ENCODE results near the gene NHSL2. TPM values are rescaled to one million over a fixed set of nuclear protein-coding genes. Genes with fewer than 3 reads are reported as not detected.

NHSL2 gene
- total RNA-seq, 4 donors from 2014 or later = 5.5 to 11.7 (median 7.2) TPM

DNA sequence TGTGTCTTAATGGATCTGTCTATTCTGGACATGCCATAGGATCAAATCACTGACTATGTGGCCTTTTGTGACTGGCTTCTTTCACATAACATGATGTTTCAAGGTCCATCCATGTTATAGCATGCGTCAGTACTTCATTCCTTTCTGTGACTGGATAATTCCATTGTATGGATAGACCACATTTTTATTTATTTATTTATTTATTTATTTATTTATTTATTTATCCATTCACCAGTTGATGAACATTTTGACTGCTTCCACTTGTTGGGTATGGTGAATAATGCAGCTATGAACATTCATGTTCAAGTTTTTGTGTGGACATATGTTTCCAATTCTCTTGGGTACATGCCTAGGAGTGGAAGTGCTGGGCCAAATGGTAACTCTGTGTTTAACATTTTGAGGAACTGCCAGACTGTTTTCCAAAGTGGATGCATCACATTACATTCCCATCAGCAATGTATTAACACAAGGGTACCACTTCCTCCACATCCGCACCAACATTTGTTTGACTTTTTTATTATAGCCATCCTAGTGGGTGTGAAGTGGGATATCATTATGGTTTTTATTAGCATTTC lies 207.1 kb downstream of the NHSL2 start:
- H3K27ac ChIP-seq = no peak overlapping the region
- 100% methylated on average over 2 of the region's 2 CpGs for WGBS, 2 donors
- TF ChIP-seq, protein P1, sequence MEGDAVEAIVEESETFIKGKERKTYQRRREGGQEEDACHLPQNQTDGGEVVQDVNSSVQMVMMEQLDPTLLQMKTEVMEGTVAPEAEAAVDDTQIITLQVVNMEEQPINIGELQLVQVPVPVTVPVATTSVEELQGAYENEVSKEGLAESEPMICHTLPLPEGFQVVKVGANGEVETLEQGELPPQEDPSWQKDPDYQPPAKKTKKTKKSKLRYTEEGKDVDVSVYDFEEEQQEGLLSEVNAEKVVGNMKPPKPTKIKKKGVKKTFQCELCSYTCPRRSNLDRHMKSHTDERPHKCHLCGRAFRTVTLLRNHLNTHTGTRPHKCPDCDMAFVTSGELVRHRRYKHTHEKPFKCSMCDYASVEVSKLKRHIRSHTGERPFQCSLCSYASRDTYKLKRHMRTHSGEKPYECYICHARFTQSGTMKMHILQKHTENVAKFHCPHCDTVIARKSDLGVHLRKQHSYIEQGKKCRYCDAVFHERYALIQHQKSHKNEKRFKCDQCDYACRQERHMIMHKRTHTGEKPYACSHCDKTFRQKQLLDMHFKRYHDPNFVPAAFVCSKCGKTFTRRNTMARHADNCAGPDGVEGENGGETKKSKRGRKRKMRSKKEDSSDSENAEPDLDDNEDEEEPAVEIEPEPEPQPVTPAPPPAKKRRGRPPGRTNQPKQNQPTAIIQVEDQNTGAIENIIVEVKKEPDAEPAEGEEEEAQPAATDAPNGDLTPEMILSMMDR (IDR thresholded peaks at IDR 0.05) = no peak
- TF ChIP-seq POLR2A (IDR thresholded peaks at IDR 0.05) = no peak
- no peaks in the 10 kb centered on the region for H3K36me3 ChIP-seq
- peaks cover 9 to 20% of the 10 kb centered on the region in 2 donors for H3K4me1 ChIP-seq
- no peaks in the 10 kb centered on the region for H3K27me3 ChIP-seq
- intact Hi-C loops (cut with DNase I) = no loop called here
- no peak for DNase-seq
- H3K9me3 ChIP-seq = no peaks in the 10 kb centered on the region
- H3K4me3 ChIP-seq (replicated peaks in 1 of 3) = no peak overlapping the region

DNA sequence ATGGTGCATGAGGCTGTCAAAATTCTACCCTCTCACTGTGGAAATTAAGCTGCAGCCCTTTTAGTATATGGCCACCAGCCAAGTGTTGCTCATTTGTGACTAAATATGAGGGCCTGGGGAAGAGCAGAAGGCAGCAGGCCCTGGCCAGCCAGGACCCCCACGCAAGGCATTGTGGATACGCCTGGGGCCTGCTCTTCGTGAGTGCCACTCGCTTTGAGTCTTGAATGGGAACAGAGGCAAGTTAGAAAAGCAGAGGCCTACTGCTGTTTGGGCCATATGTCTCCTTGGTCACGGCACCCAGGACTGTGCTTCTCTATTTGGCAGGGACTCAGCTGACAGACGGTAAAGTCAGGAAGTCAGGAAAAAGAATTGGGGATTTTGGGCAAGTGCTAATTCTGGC lies 210.2 kb downstream of the NHSL2 start:
- no peaks in the 10 kb centered on the region for H3K9me3 ChIP-seq
- no peaks in the 10 kb centered on the region for H3K27me3 ChIP-seq
- peak overlapping the region; percentile 30 to 70 (median 65) for H3K27ac ChIP-seq
- H3K36me3 ChIP-seq = no peaks in the 10 kb centered on the region
- H3K4me3 ChIP-seq (replicated peaks in 1 of 3) = no peak overlapping the region
- TF ChIP-seq, protein P1 (IDR thresholded peaks at IDR 0.05) = no peak
- no peak for TF ChIP-seq POLR2A (IDR thresholded peaks at IDR 0.05)
- intact Hi-C loops (cut with DNase I) = no loop called here
- no peak for DNase-seq
- H3K4me1 ChIP-seq = peaks cover 14 to 46% of the 10 kb centered on the region in 2 donors
- WGBS, 2 donors = 65 to 71% methylated on average over 4 to 6 of the region's 6 CpGs

DNA sequence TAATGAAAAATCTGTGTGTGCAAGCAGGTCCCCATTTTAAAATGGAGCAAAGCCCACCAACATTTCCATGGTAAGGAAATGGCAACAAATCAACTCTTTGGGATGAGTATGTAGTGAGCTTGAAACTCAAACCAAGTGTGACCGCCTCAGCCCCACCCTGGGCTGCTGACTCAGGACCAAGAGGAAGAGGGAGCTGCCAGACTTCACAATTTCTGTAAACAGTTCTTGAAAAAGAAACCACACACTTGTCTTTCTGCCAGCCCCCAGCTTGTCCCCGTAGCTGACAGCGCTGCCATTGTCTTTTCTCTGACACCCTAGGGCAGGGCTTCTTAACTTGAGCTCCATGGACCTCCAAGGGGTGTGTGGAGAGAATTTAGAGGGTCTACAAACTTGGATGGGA lies 210.7 kb downstream of the NHSL2 start:
- H3K4me3 ChIP-seq (replicated peaks in 1 of 3) = no peak overlapping the region
- no peak for TF ChIP-seq POLR2A (IDR thresholded peaks at IDR 0.05)
- TF ChIP-seq, protein P1 (IDR thresholded peaks at IDR 0.05) = no peak
- no peaks in the 10 kb centered on the region for H3K9me3 ChIP-seq
- 0% methylated on average over 2 to 3 of the region's 3 CpGs for WGBS, 2 donors
- intact Hi-C loops (cut with DNase I) = no loop called here
- peak; percentile 70 to 71 for DNase-seq
- H3K27ac ChIP-seq = peak overlapping the region; percentile 43 to 70 (median 65)
- H3K27me3 ChIP-seq = no peaks in the 10 kb centered on the region
- peaks cover 20 to 51% of the 10 kb centered on the region in 2 donors for H3K4me1 ChIP-seq
- no peaks in the 10 kb centered on the region for H3K36me3 ChIP-seq

DNA sequence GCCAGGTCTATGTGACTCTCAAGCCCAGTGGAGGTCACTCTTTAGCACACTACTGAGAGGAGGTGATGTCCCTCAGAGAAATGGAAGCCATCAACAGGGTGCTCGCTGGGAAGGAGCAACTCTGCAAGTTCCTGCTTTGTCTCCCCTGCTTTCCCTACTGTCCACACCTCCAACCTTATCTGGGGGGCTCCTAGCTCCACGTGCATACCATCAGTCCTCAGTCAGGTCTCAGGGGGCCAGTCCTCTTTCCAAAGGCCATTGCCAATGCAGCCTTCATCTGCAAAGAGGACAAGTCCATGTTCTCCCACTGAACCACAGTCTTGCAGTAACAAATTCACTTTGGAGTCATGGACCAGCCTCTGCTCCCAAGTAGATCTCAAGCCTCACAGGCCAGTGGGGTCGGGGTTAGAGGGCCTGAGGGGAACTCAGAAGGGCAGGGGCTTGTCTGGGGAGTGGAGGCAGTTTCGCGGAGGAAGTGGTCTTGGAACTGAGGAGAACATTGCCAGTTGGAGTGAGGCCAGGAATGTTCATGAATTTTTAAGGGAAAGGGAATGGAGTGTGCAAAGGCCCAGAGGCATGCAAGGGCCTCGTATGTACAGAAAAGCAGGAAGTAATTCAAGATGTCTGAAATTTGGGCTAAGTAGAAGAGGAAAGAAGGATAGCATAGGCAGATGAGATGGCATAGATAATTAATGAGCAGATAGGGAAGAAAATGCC lies 212.1 kb downstream of the NHSL2 start:
- Histone ChIP-seq H3K4me3 (replicated peaks in 1 of 3) (no peak overlapping the region), H3K27me3 (no peaks in the 10 kb centered on the region), H3K36me3 (no peaks in the 10 kb centered on the region), H3K27ac (peak overlapping the region in 1 of 3 donors; percentile 72), H3K4me1 (peaks cover 20 to 56% of the 10 kb centered on the region in 2 donors), H3K9me3 (no peaks in the 10 kb centered on the region)
- no peak for TF ChIP-seq POLR2A (IDR thresholded peaks at IDR 0.05)
- TF ChIP-seq, protein P1 (IDR thresholded peaks at IDR 0.05) = no peak
- WGBS, 2 donors = 72 to 76% methylated on average over 5 to 6 of the region's 6 CpGs
- no peak for DNase-seq
- intact Hi-C loops (cut with DNase I) = no loop called here

All from thyroid gland (tissue), 4 donors.